HepG2 (cell line): ENCODE results near the gene C20orf204. TPM values are rescaled to one million over a fixed set of nuclear protein-coding genes. Genes with fewer than 3 reads are reported as not detected.

ENCODE experiments used
- ELF3 ChIP-seq: IDR thresholded peaks from 2 replicates; pipeline ENCODE4 v1.6.1; 2016; ENCODE audit warnings: missing genetic modification reagents, missing compliant biosample characterization
- ETV6 ChIP-seq: sonication (generic); formaldehyde crosslinking; conservative IDR thresholded peaks from 2 replicates; pipeline ENCODE4 v1.4.0; 2020; ENCODE audit warnings: missing genetic modification reagents
- FOXP1 ChIP-seq, 2 experiments: fragments of 450-650 bp in 1 of 2; IDR thresholded peaks; 2 replicates each; pipeline ENCODE4 v1.6.1; 2017 to 2018; ENCODE audit warnings: antibody characterized with exemption in 1 of 2
- FUBP1 ChIP-seq: sonication (generic); formaldehyde crosslinking; IDR thresholded peaks from 2 replicates; pipeline ENCODE4 v1.5.1; 2020; ENCODE audit warnings: missing genetic modification reagents, mild to moderate bottlenecking, borderline replicate concordance
- MIER3 ChIP-seq: IDR thresholded peaks from 2 replicates; pipeline ENCODE4 v1.6.1; 2016; ENCODE audit warnings: missing compliant biosample characterization, borderline replicate concordance
- NCOA5 ChIP-seq: sonication (generic); formaldehyde crosslinking; IDR thresholded peaks from 2 replicates; pipeline ENCODE4 v1.4.0; 2020; ENCODE audit warnings: missing genetic modification reagents
- RFX5 ChIP-seq: IDR thresholded peaks from 2 replicates; pipeline ENCODE4 v1.6.1; 2011; ENCODE audit warnings: low read depth, low read length, improper control_type of control experiment
- SKI ChIP-seq: fragments of 450-650 bp; IDR thresholded peaks from one replicate; pipeline ENCODE4 v1.6.1; 2018; ENCODE audit warnings: mild to moderate bottlenecking; ENCODE audit not compliant: partially characterized antibody
- SOX6 ChIP-seq, 2 experiments: fragments of 450-650 bp in 1 of 2; sonication (generic) in 1 of 2; formaldehyde crosslinking in 1 of 2; IDR thresholded peaks; 2 replicates each; pipeline versions ENCODE4 v1.4.0 to v1.6.1; 2017 to 2020; ENCODE audit warnings: antibody characterized with exemption in 1 of 2, mild to moderate bottlenecking in 1 of 2, missing genetic modification reagents in 1 of 2
- TARDBP ChIP-seq: sonication (generic); formaldehyde crosslinking; IDR thresholded peaks from 2 replicates; pipeline ENCODE4 v1.8.0; 2022; ENCODE audit warnings: mild to moderate bottlenecking, missing genetic modification reagents
- TOPORS ChIP-seq: sonication (generic); formaldehyde crosslinking; IDR thresholded peaks from 2 replicates; pipeline ENCODE4 v1.8.0; 2023; ENCODE audit warnings: mild to moderate bottlenecking, missing genetic modification reagents
- ZBTB40 ChIP-seq, 2 experiments: fragments of 450-650 bp in 1 of 2; sonication (generic) in 1 of 2; formaldehyde crosslinking in 1 of 2; IDR thresholded peaks; 2 replicates each; pipeline versions ENCODE4 v1.6.1 to v1.8.0; 2016 to 2022; ENCODE audit warnings: antibody characterized with exemption in 1 of 2, mild to moderate bottlenecking in 1 of 2, missing genetic modification reagents in 1 of 2
- ZFP1 ChIP-seq: IDR thresholded peaks from 2 replicates; pipeline ENCODE4 v1.6.1; 2016
- ZKSCAN8 ChIP-seq: IDR thresholded peaks from 2 replicates; pipeline ENCODE4 v1.6.1; 2016; ENCODE audit warnings: borderline replicate concordance, missing genetic modification reagents, missing compliant biosample characterization
- ZNF12 ChIP-seq: sonication (generic); formaldehyde crosslinking; IDR thresholded peaks from 2 replicates; pipeline ENCODE4 v1.5.0; 2020; ENCODE audit warnings: missing genetic modification reagents
- ZNF350 ChIP-seq: sonication (generic); formaldehyde crosslinking; IDR thresholded peaks from 2 replicates; pipeline ENCODE4 v1.4.0; 2020; ENCODE audit warnings: mild to moderate bottlenecking, low read depth, missing genetic modification reagents, borderline replicate concordance
- ZNF484 ChIP-seq: sonication (generic); formaldehyde crosslinking; IDR thresholded peaks from 2 replicates; pipeline ENCODE4 v1.5.1; 2020; ENCODE audit warnings: mild to moderate bottlenecking, low read depth, missing genetic modification reagents, borderline replicate concordance
- ZNF558 ChIP-seq: sonication (generic); formaldehyde crosslinking; IDR thresholded peaks from 2 replicates; pipeline ENCODE4 v1.9.0; 2022; ENCODE audit warnings: mild to moderate bottlenecking, missing genetic modification reagents, borderline replicate concordance
- polyA plus RNA-seq, 8 experiments: library from polyadenylated mRNA; depleted of rRNA in 3 of 8; stranded (reverse) in 7 of 8; unstranded in 1 of 8; fragments of >200 nt; fragmentation: Illumina TruSeq in 4 of 8; extraction: Trizol in 4 of 8; gene quantifications; 2 replicates each; pipeline versions ENCODE4 v1.2.1 to v1.2.3, GENCODE V29; 2011 to 2016; ENCODE audit warnings: low read depth in 4 of 8, missing spikeins in 1 of 8, mixed read lengths in 1 of 8; ENCODE audit not compliant: insufficient read depth in 1 of 8
- total RNA-seq, 5 experiments: library from RNA; depleted of rRNA; stranded (reverse); fragments of >200 nt; fragmentation: Illumina TruSeq; extraction: Trizol; gene quantifications; 2 replicates each; pipeline ENCODE4 v1.2.3, GENCODE V29; 2016; ENCODE audit warnings: low read depth in 1 of 5

The C20orf204 gene
- total and polyA plus RNA-seq, 2 of the 13 experiments (the other 11 are each of a cell fraction or from before 2014, with no cell fraction given): 22.1 to 80.0 TPM

- no peak; the same call in 1 of the 2 replicates for TF ChIP-seq TOPORS (CRISPR knock-in tag)
- peak; percentile 72 for TF ChIP-seq SKI
- TF ChIP-seq ZNF12 (CRISPR knock-in tag): 0 out of 2 replicates have a peak, but pooled peaks have one; percentile 13
- TF ChIP-seq RFX5: no peak
- TF ChIP-seq ZBTB40 (IDR thresholded peaks at IDR 0.05): no peak
- TF ChIP-seq ZBTB40 (CRISPR knock-in tag; IDR thresholded peaks at IDR 0.05): no peak
- peak; percentile 25; the same call in 1 of the 2 replicates for TF ChIP-seq ETV6 (CRISPR knock-in tag)
- no peak; the same call in 1 of the 2 replicates for TF ChIP-seq MIER3 (CRISPR knock-in tag)
- TF ChIP-seq FUBP1: 0 out of 2 replicates have a peak, but pooled peaks have one; percentile 27
- peak; percentile 19 for TF ChIP-seq ZFP1 (CRISPR knock-in tag)
- peak; percentile 36; the same call in 1 of the 2 replicates for TF ChIP-seq ZNF558 (CRISPR knock-in tag)
- TF ChIP-seq ELF3 (CRISPR knock-in tag): peak; percentile 68
- TF ChIP-seq ZNF484: no peak
- no peak for TF ChIP-seq NCOA5 (CRISPR knock-in tag)
- peak; percentile 50 for TF ChIP-seq TARDBP (CRISPR knock-in tag)
- TF ChIP-seq SOX6 (IDR thresholded peaks at IDR 0.05): no peak
- peak; percentile 26 for TF ChIP-seq SOX6 (CRISPR knock-in tag; IDR thresholded peaks at IDR 0.05)
- peak; percentile 73 for TF ChIP-seq ZKSCAN8
- no peak for TF ChIP-seq FOXP1 (IDR thresholded peaks at IDR 0.05)
- TF ChIP-seq FOXP1 (CRISPR knock-in tag; IDR thresholded peaks at IDR 0.05): no peak
- 0 out of 2 replicates have a peak, but pooled peaks have one; percentile 21 for TF ChIP-seq ZNF350
Measured at GRCh38 chr20:64055893-64056638, 20.1 kb downstream of the C20orf204 start (continued).
